ENCODE measurements around the gene IFNL3. TPM values are rescaled to one million over a fixed set of nuclear protein-coding genes. Genes with fewer than 3 reads are reported as not detected.
A peak's percentile ranks its signal among the peaks of the same experiment; 100 is the strongest.

IFNL3 gene
- total and polyA plus RNA-seq, 8 donors, result not detected

DNA sequence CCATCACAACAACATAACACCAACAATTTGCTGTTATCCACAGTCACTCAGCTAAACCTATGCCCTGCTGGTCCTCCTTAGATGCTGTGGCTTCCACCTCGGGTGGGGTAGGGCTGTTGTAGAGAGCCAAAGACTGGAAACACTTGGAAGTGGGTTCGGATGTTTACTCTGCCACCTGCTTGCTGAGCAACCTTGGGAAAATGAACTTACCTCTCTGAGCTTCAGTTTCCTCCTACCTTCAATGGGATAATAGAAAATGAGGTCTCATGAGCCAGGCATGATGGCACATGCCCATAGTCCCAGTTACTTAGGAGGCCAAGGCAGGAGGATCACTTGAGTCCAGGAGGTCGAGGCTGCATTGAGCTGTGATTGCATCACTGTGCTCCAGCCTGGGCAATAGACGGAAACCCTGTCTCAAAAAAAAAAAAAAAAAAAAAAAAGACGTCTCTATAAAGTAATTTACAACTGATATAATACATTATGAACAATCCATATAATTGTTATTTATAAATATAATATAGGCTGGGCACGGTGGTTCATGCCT is 37.4 kb downstream of the IFNL3 start:
- Histone ChIP-seq H3K4me1 (peaks cover 8 to 17% (median 9%) of the 10 kb centered on the region in 3 donors), H3K27ac (peak overlapping the region in 2 of 4 donors; percentile 62 to 73), H3K9me3 (no peaks in the 10 kb centered on the region), H3K4me3 (no peak overlapping the region), H3K27me3 (no peaks in the 10 kb centered on the region), H3K36me3 (no peaks in the 10 kb centered on the region)
- intact Hi-C loops (cut with DNase I), result no loop called here
- ATAC-seq, result no peak
- 44 to 56% methylated on average over 6 of the region's 6 CpGs for WGBS, 2 donors
- DNase-seq, result peak in 1 of 6 donors; percentile 2
- TF ChIP-seq, protein P1, sequence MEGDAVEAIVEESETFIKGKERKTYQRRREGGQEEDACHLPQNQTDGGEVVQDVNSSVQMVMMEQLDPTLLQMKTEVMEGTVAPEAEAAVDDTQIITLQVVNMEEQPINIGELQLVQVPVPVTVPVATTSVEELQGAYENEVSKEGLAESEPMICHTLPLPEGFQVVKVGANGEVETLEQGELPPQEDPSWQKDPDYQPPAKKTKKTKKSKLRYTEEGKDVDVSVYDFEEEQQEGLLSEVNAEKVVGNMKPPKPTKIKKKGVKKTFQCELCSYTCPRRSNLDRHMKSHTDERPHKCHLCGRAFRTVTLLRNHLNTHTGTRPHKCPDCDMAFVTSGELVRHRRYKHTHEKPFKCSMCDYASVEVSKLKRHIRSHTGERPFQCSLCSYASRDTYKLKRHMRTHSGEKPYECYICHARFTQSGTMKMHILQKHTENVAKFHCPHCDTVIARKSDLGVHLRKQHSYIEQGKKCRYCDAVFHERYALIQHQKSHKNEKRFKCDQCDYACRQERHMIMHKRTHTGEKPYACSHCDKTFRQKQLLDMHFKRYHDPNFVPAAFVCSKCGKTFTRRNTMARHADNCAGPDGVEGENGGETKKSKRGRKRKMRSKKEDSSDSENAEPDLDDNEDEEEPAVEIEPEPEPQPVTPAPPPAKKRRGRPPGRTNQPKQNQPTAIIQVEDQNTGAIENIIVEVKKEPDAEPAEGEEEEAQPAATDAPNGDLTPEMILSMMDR (IDR thresholded peaks at IDR 0.05), result no peak
- FAIRE-seq, result no peak

DNA sequence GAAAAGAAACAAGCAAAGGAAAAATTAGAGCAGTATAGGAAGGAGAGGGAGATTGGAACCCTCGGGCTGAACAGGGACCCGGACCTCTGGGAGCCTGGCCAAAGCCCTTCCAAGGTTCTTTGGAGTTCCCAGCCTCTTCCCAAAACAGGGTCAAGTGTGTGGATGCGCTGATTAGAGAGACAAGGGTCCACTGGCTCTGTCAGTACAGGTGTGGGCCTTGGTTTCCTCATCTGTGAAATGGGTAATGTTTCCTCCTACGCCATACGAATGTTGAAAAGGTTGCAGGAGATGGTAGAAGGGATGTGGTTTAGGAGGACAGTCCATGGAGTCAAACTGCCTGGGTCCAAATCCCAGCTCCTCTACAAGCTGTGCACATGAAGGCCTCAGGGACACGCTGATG is 38.7 kb downstream of the IFNL3 start:
- ATAC-seq (no peak), FAIRE-seq (no peak), DNase-seq (peak in 1 of 6 donors; percentile 15)
- TF ChIP-seq, protein P1 (IDR thresholded peaks at IDR 0.05), result no peak
- no peaks in the 10 kb centered on the region for H3K9me3 ChIP-seq
- H3K27me3 ChIP-seq, result no peaks in the 10 kb centered on the region
- H3K4me3 ChIP-seq, result no peak overlapping the region
- intact Hi-C loops (cut with DNase I), result no loop called here
- WGBS, 2 donors, result 74% methylated on average over 6 of the region's 6 CpGs
- H3K4me1 ChIP-seq, result peaks cover 8 to 17% (median 9%) of the 10 kb centered on the region in 3 donors
- no peaks in the 10 kb centered on the region for H3K36me3 ChIP-seq
- no peak overlapping the region for H3K27ac ChIP-seq

DNA sequence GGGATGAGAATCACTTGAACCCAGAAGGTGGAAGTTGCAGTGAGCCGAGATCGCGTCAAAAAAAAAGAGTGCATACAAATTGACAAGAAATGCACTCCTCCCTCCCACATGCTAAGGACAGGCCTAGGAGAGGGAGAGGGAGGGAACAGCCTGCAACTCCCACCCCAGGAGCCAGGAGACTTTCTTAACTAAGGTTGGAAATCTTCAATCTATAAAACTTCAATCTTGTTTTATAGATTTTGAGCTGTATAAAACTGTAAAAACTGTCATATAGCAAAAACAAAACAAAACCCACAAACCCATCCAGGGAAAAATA is 39.4 kb downstream of the IFNL3 start:
- TF ChIP-seq, protein P1 (IDR thresholded peaks at IDR 0.05), result no peak
- DNase-seq, result no peak
- 49 to 53% methylated on average over 3 of the region's 3 CpGs for WGBS, 2 donors
- Histone ChIP-seq H3K27ac (peak overlapping the region in 2 of 4 donors; percentile 41 to 60), H3K4me3 (no peak overlapping the region), H3K27me3 (no peaks in the 10 kb centered on the region), H3K4me1 (peaks cover 8 to 17% (median 9%) of the 10 kb centered on the region in 3 donors), H3K36me3 (no peaks in the 10 kb centered on the region), H3K9me3 (no peaks in the 10 kb centered on the region)
- intact Hi-C loops (cut with DNase I), result no loop called here
- FAIRE-seq, result no peak
- no peak for ATAC-seq

DNA sequence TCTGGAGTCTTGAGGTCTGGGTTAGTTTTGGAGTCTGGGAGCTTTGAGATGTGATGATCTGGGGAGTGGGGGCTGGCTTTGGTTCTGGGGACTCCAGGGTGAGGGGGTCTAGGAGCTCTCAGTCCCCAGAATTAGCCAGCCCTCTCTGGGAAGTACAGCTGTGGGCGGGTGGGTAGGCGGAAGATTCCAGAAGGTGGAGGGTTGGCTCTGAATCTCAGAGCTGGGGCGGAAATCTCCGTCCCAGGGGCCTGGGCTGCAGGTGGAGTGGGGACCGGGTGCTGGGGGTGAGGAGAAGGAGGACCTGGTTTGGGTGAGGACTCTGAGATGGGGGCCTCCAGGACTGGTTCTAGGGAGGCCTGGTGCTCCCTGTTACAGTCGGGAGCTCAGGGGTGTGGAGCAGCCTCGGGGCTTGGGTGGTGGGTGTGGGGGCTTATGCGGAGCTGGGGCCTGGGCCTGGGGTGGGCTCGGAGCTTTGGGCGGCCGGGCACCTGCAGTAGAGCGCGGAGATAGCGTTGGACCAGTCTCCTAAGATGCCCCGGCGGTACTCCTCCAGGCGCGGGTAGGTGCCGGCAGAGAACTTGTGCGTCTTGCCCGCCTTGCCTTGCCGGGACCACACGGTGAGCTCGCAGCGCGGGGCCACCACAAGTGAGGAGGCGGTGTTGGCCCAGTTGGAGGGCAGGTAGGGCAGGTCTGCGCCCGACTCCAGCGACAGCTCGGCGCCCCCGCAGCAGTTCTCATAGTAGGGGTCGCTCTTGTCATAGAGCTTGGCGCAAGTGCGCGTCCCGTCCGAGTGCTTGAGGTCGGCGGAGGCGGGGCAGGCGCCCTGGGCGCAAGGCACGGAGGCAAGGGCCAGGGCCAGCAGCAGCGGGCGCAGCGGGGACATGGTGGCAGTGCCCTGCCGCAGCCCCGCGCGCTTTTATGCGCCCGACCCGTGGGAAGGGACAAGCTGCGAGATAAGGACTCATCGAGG is 41.1 kb downstream of the IFNL3 start, which contains the start of gene SYCN:
SYCN (minus strand) TSS at position 892 of the 970 bp plus-strand sequence; CDS start at position 883, 9 bp downstream.
- ATAC-seq, result peak; percentile 53 to 67 (median 60)
- Histone ChIP-seq H3K27me3 (no peaks in the 10 kb centered on the region), H3K27ac (peak within 1 kb of the TSS; percentile 62 to 89 (median 72)), H3K4me1 (peaks cover 7 to 15% (median 9%) of the 10 kb centered on the region in 3 donors), H3K9me3 (no peaks in the 10 kb centered on the region), H3K4me3 (peak within 1 kb of the TSS; percentile 41 to 69 (median 56)), H3K36me3 (no peaks in the 10 kb centered on the region)
- peak; percentile 85 to 96 (median 90) for DNase-seq
- TF ChIP-seq, protein P1 (IDR thresholded peaks at IDR 0.05), result no peak
- 15% methylated on average over 53 to 57 of the region's 57 CpGs for WGBS, 2 donors
- intact Hi-C loops (cut with DNase I), result no loop called here
- FAIRE-seq, result no peak

Data from pancreas (tissue), 10 donors.